H1 (cell line): ENCODE data around the gene PRR22. TPM values are rescaled to one million over a fixed set of nuclear protein-coding genes. Genes with fewer than 3 reads are reported as not detected.

Source experiments
- CTCF ChIA-PET: fragments of 300-600 bp; sonication (Branson Sonifier 250); formaldehyde crosslinking; loops from one replicate; lab custom pipeline; 2021; ENCODE audit not compliant: partially characterized antibody; lab: Charles Lee
- POLR2A ChIA-PET: fragments of 300-600 bp; sonication (Branson Sonifier 250); formaldehyde crosslinking; loops from one replicate; lab custom pipeline; 2021; ENCODE audit warnings: inconsistent platforms; ENCODE audit not compliant: partially characterized antibody; lab: Charles Lee
- DNase-seq, 2 experiments: peaks; one replicate each; pipeline versions ENCODE4 v3.0.0 to v3.0.0-alpha.2; 2010 to 2022; ENCODE audit warnings: low spot score in 2 of 2, low read depth in 1 of 2, mixed read lengths in 1 of 2
- FAIRE-seq: peaks from 2 replicates; lab custom pipeline; 2011; peaks lifted over from hg19 to GRCh38; lab: Jason Lieb, UNC
- H2AFZ ChIP-seq: 2 replicates; pipeline ENCODE4 v1.8.1; 2012; ENCODE audit warnings: low read length, inconsistent platforms
- H2AK5ac ChIP-seq: 2 replicates; pipeline ENCODE4 v1.6.1; 2013; ENCODE audit warnings: low read depth, low read length
- H2BK120ac ChIP-seq: replicated peaks from 2 replicates; pipeline ENCODE3; 2013; ENCODE audit warnings: low read depth, low read length, inconsistent platforms
- H2BK12ac ChIP-seq: 2 replicates; pipeline ENCODE4 v1.6.1; 2013; ENCODE audit warnings: low read depth, low read length
- H2BK15ac ChIP-seq: 2 replicates; pipeline ENCODE4 v1.6.1; 2013; ENCODE audit warnings: low read length
- H2BK20ac ChIP-seq: 2 replicates; pipeline ENCODE4 v1.6.1; 2013; ENCODE audit warnings: low read length
- H2BK5ac ChIP-seq: 2 replicates; pipeline ENCODE4 v1.6.1; 2013; ENCODE audit warnings: low read depth, low read length
- H3K14ac ChIP-seq: 2 replicates; pipeline ENCODE4 v1.6.1; 2013; ENCODE audit warnings: inconsistent platforms; ENCODE audit not compliant: insufficient read length
- H3K18ac ChIP-seq: 2 replicates; pipeline ENCODE4 v1.6.1; 2013; ENCODE audit warnings: low read length; ENCODE audit errors: extremely low read depth
- H3K23ac ChIP-seq: 2 replicates; pipeline ENCODE4 v1.6.1; 2013; ENCODE audit warnings: inconsistent platforms; ENCODE audit not compliant: insufficient read length
- H3K23me2 ChIP-seq: 2 replicates; pipeline ENCODE4 v1.6.1; 2013; ENCODE audit warnings: low read depth, low read length
- H3K27ac ChIP-seq: 2 replicates; pipeline ENCODE4 v1.6.1; 2011; ENCODE audit warnings: low read depth, low read length, inconsistent platforms
- H3K27me3 ChIP-seq, 4 experiments: replicated peaks in 1 of 4; 1 replicate in 1 of 4; 2 replicates in 3 of 4; pipeline versions ENCODE4 v1.6.1 to v1.8.1; 2011 to 2013; ENCODE audit warnings: low read length in 3 of 4, mild to moderate bottlenecking in 3 of 4, inconsistent platforms in 2 of 4, mixed read lengths in 2 of 4, moderate library complexity in 1 of 4; ENCODE audit not compliant: control insufficient read depth in 3 of 4, insufficient read depth in 3 of 4; ENCODE audit errors: extremely low read depth in 1 of 4
- H3K36me3 ChIP-seq, 4 experiments: 2 replicates each; pipeline versions ENCODE4 v1.6.1 to v1.8.1; 2011 to 2013; ENCODE audit warnings: mild to moderate bottlenecking in 4 of 4, low read length in 3 of 4, moderate library complexity in 2 of 4, control low read depth in 1 of 4, inconsistent platforms in 1 of 4; ENCODE audit not compliant: insufficient read depth in 4 of 4, control insufficient read depth in 2 of 4
- H3K4ac ChIP-seq: replicated peaks from 2 replicates; pipeline ENCODE3; 2013; ENCODE audit warnings: low read length, low read depth, mixed read lengths, inconsistent platforms; ENCODE audit not compliant: insufficient read length
- H3K4me1 ChIP-seq, 4 experiments: replicated peaks in 1 of 4; 1 replicate in 1 of 4; 2 replicates in 3 of 4; pipeline versions ENCODE4 v1.6.1 to v1.8.1; 2011 to 2013; ENCODE audit warnings: low read length in 3 of 4, inconsistent platforms in 2 of 4, mixed read lengths in 1 of 4; ENCODE audit not compliant: insufficient read depth in 4 of 4, control insufficient read depth in 3 of 4
- H3K4me2 ChIP-seq, 2 experiments: 2 replicates each; pipeline versions ENCODE4 v1.6.1 to v1.8.1; 2011 to 2013; ENCODE audit warnings: low read depth in 2 of 2, low read length in 2 of 2, control low read depth in 1 of 2, inconsistent platforms in 1 of 2, mild to moderate bottlenecking in 1 of 2; ENCODE audit not compliant: insufficient read depth in 1 of 2
- H3K4me3 ChIP-seq, 4 experiments: fragments of 200-600, 300-600 bp in 1 of 4; sonication (generic), shearing (Covaris generic), sonication (Bioruptor Twin) in 1 of 4; 2 replicates each; pipeline versions ENCODE4 v1.5.1 to v1.8.1; 2011 to 2016; ENCODE audit warnings: low read length in 4 of 4, low read depth in 3 of 4, control low read depth in 2 of 4, inconsistent platforms in 2 of 4, mild to moderate bottlenecking in 2 of 4, mixed read lengths in 1 of 4, moderate library complexity in 1 of 4; ENCODE audit not compliant: insufficient read depth in 2 of 4; ENCODE audit errors: extremely low read depth in 1 of 4
- H3K56ac ChIP-seq: replicated peaks from 2 replicates; pipeline ENCODE3; 2013; ENCODE audit warnings: low read depth, mild to moderate bottlenecking, mixed read lengths, low read length, inconsistent platforms; ENCODE audit not compliant: insufficient read length
- H3K79me1 ChIP-seq: 2 replicates; pipeline ENCODE4 v1.6.1; 2013; ENCODE audit warnings: low read depth, low read length, control low read depth
- H3K79me2 ChIP-seq, 2 experiments: 2 replicates each; pipeline versions ENCODE4 v1.6.1 to v1.8.1; 2012 to 2013; ENCODE audit warnings: low read length in 2 of 2, mild to moderate bottlenecking in 2 of 2, inconsistent platforms in 1 of 2; ENCODE audit not compliant: insufficient read depth in 2 of 2, control insufficient read depth in 1 of 2
- H3K9ac ChIP-seq, 4 experiments: replicated peaks in 1 of 4; 1 replicate in 1 of 4; 2 replicates in 3 of 4; pipeline versions ENCODE4 v1.6.1 to v1.8.1; 2011 to 2013; ENCODE audit warnings: low read depth in 3 of 4, low read length in 3 of 4, control low read depth in 2 of 4, mild to moderate bottlenecking in 2 of 4, moderate library complexity in 2 of 4, inconsistent platforms in 1 of 4; ENCODE audit errors: extremely low read depth in 1 of 4
- H3K9me3 ChIP-seq, 2 experiments: 2 replicates each; pipeline versions ENCODE4 v1.6.1 to v1.8.1; 2012 to 2013; ENCODE audit warnings: mild to moderate bottlenecking in 2 of 2, moderate library complexity in 2 of 2, control low read depth in 1 of 2, inconsistent platforms in 1 of 2, low read depth in 1 of 2, low read length in 1 of 2, mixed read lengths in 1 of 2; ENCODE audit not compliant: insufficient read depth in 2 of 2
- H4K20me1 ChIP-seq, 2 experiments: replicated peaks in 1 of 2; 2 replicates each; pipeline versions ENCODE3 to v1.8.1; 2011 to 2013; ENCODE audit warnings: inconsistent platforms in 2 of 2, low read length in 2 of 2, mild to moderate bottlenecking in 1 of 2; ENCODE audit not compliant: insufficient read depth in 2 of 2, control insufficient read depth in 1 of 2
- H4K5ac ChIP-seq: 2 replicates; pipeline ENCODE4 v1.6.1; 2013; ENCODE audit warnings: low read length, low read depth, mixed read lengths, inconsistent platforms; ENCODE audit not compliant: insufficient read length
- H4K8ac ChIP-seq: 2 replicates; pipeline ENCODE4 v1.8.0; 2013; ENCODE audit warnings: mild to moderate bottlenecking, moderate library complexity, low read length, inconsistent platforms; ENCODE audit not compliant: insufficient read depth; ENCODE audit errors: extremely low read depth
- H4K91ac ChIP-seq: replicated peaks from 2 replicates; pipeline ENCODE3; 2013; ENCODE audit warnings: low read length, mixed read lengths, inconsistent platforms; ENCODE audit not compliant: insufficient read length
- CHD2 ChIP-seq: IDR thresholded peaks from 2 replicates; pipeline ENCODE4 v1.6.1; 2012; ENCODE audit warnings: low read length, improper control_type of control experiment
- GABPA ChIP-seq: IDR thresholded peaks from 2 replicates; pipeline ENCODE4 v1.6.1; 2011; ENCODE audit warnings: mild to moderate bottlenecking, low read length, moderate library complexity, borderline replicate concordance; ENCODE audit not compliant: insufficient read depth
- HDAC6 ChIP-seq: IDR thresholded peaks from one replicate; pipeline ENCODE4 v1.7.1; 2012; ENCODE audit warnings: low read depth, mild to moderate bottlenecking, inconsistent platforms, low read length, moderate library complexity
- JUN ChIP-seq: IDR thresholded peaks from 2 replicates; pipeline ENCODE4 v1.6.1; 2011; ENCODE audit warnings: low read depth, mild to moderate bottlenecking, improper control_type of control experiment, low read length
- KDM1A ChIP-seq: fragments of 200-600, 300-600 bp; sonication (generic); IDR thresholded peaks from 2 replicates; pipeline ENCODE4 v1.7.1; 2016; ENCODE audit warnings: mild to moderate bottlenecking, low read length, borderline replicate concordance
- KDM4A ChIP-seq: IDR thresholded peaks from one replicate; pipeline ENCODE4 v1.7.1; 2012; ENCODE audit warnings: low read depth, mild to moderate bottlenecking, moderate library complexity, low read length, inconsistent platforms; ENCODE audit not compliant: severe bottlenecking
- POLR2AphosphoS5 ChIP-seq: IDR thresholded peaks from 2 replicates; pipeline ENCODE4 v1.6.1; 2011; ENCODE audit warnings: low read depth, low read length
- SP1 ChIP-seq: IDR thresholded peaks from 2 replicates; pipeline ENCODE4 v1.6.1; 2011; ENCODE audit warnings: low read depth, low read length
- SP2 ChIP-seq: IDR thresholded peaks from 2 replicates; pipeline ENCODE4 v1.6.1; 2012; ENCODE audit warnings: mild to moderate bottlenecking, low read length, inconsistent platforms
- TAF1 ChIP-seq: IDR thresholded peaks from 2 replicates; pipeline ENCODE4 v1.6.1; 2011; ENCODE audit warnings: mild to moderate bottlenecking, low read depth, low read length
- TAF7 ChIP-seq: optimal IDR thresholded peaks from 2 replicates; pipeline ENCODE3; 2011; ENCODE audit warnings: low read depth, mild to moderate bottlenecking, inconsistent platforms, low read length, moderate library complexity, borderline replicate concordance
- TBP ChIP-seq: IDR thresholded peaks from 2 replicates; pipeline ENCODE4 v1.6.1; 2011; ENCODE audit warnings: low read depth, low read length, improper control_type of control experiment
- YY1 ChIP-seq: IDR thresholded peaks from 2 replicates; pipeline ENCODE4 v1.6.1; 2011; ENCODE audit warnings: low read depth, mild to moderate bottlenecking, low read length
- ZNF274 ChIP-seq: IDR thresholded peaks from 2 replicates; pipeline ENCODE4 v1.7.0; 2012; ENCODE audit warnings: low read length, borderline replicate concordance; ENCODE audit errors: extremely low read depth
- WGBS, 2 experiments: shearing (Covaris generic) in 1 of 2; methylation state at CpG; one replicate each; pipeline versions ENCODE4 v1.1.6 to v1.1.7; 2013 to 2015; ENCODE audit warnings: low lambda C conversion rate in 2 of 2, mixed read lengths in 2 of 2, inconsistent platforms in 1 of 2, low coverage in 1 of 2, missing lambda C conversion rate in 1 of 2; ENCODE audit not compliant: insufficient replicate concordance in 2 of 2, insufficient coverage in 1 of 2, insufficient read length in 1 of 2; ENCODE audit errors: extremely low coverage in 1 of 2, missing lambda C conversion rate in 1 of 2; 5-methylcytosine and 5-hydroxymethylcytosine counted together
- polyA plus RNA-seq, 7 experiments: library from polyadenylated mRNA; depleted of rRNA in 3 of 7; stranded (reverse) in 5 of 7; unstranded in 2 of 7; fragments of >200 nt in 5 of 7; fragments of 200-250 nt in 2 of 7; gene quantifications; 1 replicate in 5 of 7; 2 replicates in 1 of 7; 4 replicates in 1 of 7; pipeline versions ENCODE4 v1.2.1 to v1.2.3, GENCODE V29; 2011 to 2013; ENCODE audit warnings: missing spikeins in 2 of 7, mixed read lengths in 2 of 7
- total RNA-seq: library from RNA; stranded (reverse); fragmentation: NEBNext Ultra II Directional; extraction: Animal tissue kit (Norgen Biotek cat#: 25700); gene quantifications from 2 replicates; pipeline ENCODE4 v1.2.1, GENCODE V29; 2021
- TF ChIP-seq, protein P1 (sequence below): IDR thresholded peaks from 2 replicates; pipeline ENCODE4 v1.6.1; 2012; ENCODE audit warnings: inconsistent platforms

Gene PRR22
- total and polyA plus RNA-seq, 2 of the 8 experiments (the other 6 are each of a cell fraction or from before 2014, with no cell fraction given): 1.9 to 2.1 TPM

- CTCF ChIA-PET: interaction anchor here (0.5 to 1.0 kb wide), 2 partner anchors 17 to 184 kb away, joined by 3 read pairs; no protein-coding TSS in a partner anchor
- H4K8ac ChIP-seq: no peak overlapping the region
- POLR2A ChIA-PET: interaction anchor here (0.9 to 1.6 kb wide), 2 partner anchors 36 to 79 kb away, joined by 3 read pairs; no protein-coding TSS in a partner anchor
- H3K9me3 ChIP-seq: no peaks in the 10 kb centered on the region; a peak in 1 of 4 replicates
- H3K4me3 ChIP-seq: no peak overlapping the region
- no peak overlapping the region for H4K91ac ChIP-seq
- H2BK20ac ChIP-seq: no peak overlapping the region
- H4K5ac ChIP-seq: no peak overlapping the region
- H3K4me1 ChIP-seq: no peaks in the 10 kb centered on the region
- 86% methylated on average over 5 of the region's 5 CpGs; no CpG with 5 or more reads in 1 of the 2 experiments for WGBS, 2 experiments
- no peak overlapping the region for H3K23ac ChIP-seq
- FAIRE-seq: no peak
- H2AK5ac ChIP-seq: no peak overlapping the region
- no peaks in the 10 kb centered on the region for H3K79me1 ChIP-seq
- H3K27me3 ChIP-seq: no peaks in the 10 kb centered on the region
- no peak overlapping the region for H3K4me2 ChIP-seq
- no peak overlapping the region for H2BK12ac ChIP-seq
- DNase-seq: no peak
- no peak overlapping the region for H2AFZ ChIP-seq
- H3K23me2 ChIP-seq: no peaks in the 10 kb centered on the region
- H3K4ac ChIP-seq: no peak overlapping the region
- H3K36me3 ChIP-seq: no peaks in the 10 kb centered on the region
- H3K18ac ChIP-seq: no peak overlapping the region
- H3K14ac ChIP-seq: no peak overlapping the region
- no peak overlapping the region for H3K9ac ChIP-seq
- H2BK5ac ChIP-seq: no peak overlapping the region
- no peak overlapping the region for H2BK15ac ChIP-seq
- H3K56ac ChIP-seq: no peak overlapping the region
- H4K20me1 ChIP-seq: no peaks in the 10 kb centered on the region
- no peak overlapping the region for H3K27ac ChIP-seq
- no peak overlapping the region for H2BK120ac ChIP-seq
- no peaks in the 10 kb centered on the region for H3K79me2 ChIP-seq
- TF ChIP-seq SP2 (no peak), GABPA (no peak), KDM4A (no peak), KDM1A (no peak), ZNF274 (no peak), TAF1 (no peak), TBP (no peak), CHD2 (no peak), YY1 (no peak), POLR2AphosphoS5 (no peak), JUN (no peak), TAF7 (no peak), HDAC6 (no peak), SP1 (no peak)
- TF ChIP-seq, protein P1, sequence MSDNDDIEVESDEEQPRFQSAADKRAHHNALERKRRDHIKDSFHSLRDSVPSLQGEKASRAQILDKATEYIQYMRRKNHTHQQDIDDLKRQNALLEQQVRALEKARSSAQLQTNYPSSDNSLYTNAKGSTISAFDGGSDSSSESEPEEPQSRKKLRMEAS: no peak
These were observed 35.0 kb downstream of the PRR22 start for GRCh38 chr19:5749505-5749904.
